K562 (cell line): ENCODE results near the gene VPS16. TPM values are rescaled to one million over a fixed set of nuclear protein-coding genes. Genes with fewer than 3 reads are reported as not detected.

ENCODE experiments used
- CBFA2T2 ChIP-seq: fragments of 450-650 bp; conservative IDR thresholded peaks from 2 replicates; pipeline ENCODE4 v1.6.1; 2017; ENCODE audit warnings: mild to moderate bottlenecking
- CEBPG ChIP-seq, 3 experiments: fragments of 200-800 bp in 1 of 3; sonication (Bioruptor generic) in 1 of 3; sonication (generic) in 1 of 3; formaldehyde crosslinking in 1 of 3; IDR thresholded peaks in 2 of 3; conservative IDR thresholded peaks in 1 of 3; 2 replicates each; pipeline versions ENCODE4 v1.6.1 to v1.8.0; 2016 to 2022; ENCODE audit warnings: missing compliant biosample characterization in 2 of 3, missing genetic modification characterization in 2 of 3, mild to moderate bottlenecking in 1 of 3, missing genetic modification reagents in 1 of 3
- HNRNPUL1 ChIP-seq: fragments of 200-400 bp; formaldehyde crosslinking; IDR thresholded peaks from 2 replicates; pipeline ENCODE4 v1.6.1; 2017; ENCODE audit warnings: low read length
- KLF13 ChIP-seq: fragments of 450-650 bp; IDR thresholded peaks from 2 replicates; pipeline ENCODE4 v1.6.1; 2016; ENCODE audit warnings: missing genetic modification characterization, low read depth, mild to moderate bottlenecking, missing compliant biosample characterization, moderate library complexity, borderline replicate concordance
- KLF16 ChIP-seq: IDR thresholded peaks from 2 replicates; pipeline ENCODE4 v1.6.1; 2016; ENCODE audit warnings: antibody characterized with exemption
- NFRKB ChIP-seq: fragments of 450-650 bp; IDR thresholded peaks from 2 replicates; pipeline ENCODE4 v1.6.1; 2016; ENCODE audit warnings: low read depth
- TCF3 ChIP-seq: sonication (generic); formaldehyde crosslinking; IDR thresholded peaks from 2 replicates; pipeline ENCODE4 v1.4.0; 2020; ENCODE audit warnings: mild to moderate bottlenecking, missing genetic modification reagents
- XRCC5 ChIP-seq: fragments of 200-400 bp; formaldehyde crosslinking; IDR thresholded peaks from 2 replicates; pipeline ENCODE4 v1.6.1; 2017; ENCODE audit warnings: low read depth, mild to moderate bottlenecking, low read length
- polyA plus RNA-seq, 8 experiments: library from polyadenylated mRNA; depleted of rRNA in 4 of 8; stranded (reverse) in 5 of 8; unstranded in 3 of 8; fragments of >200 nt; fragmentation: Nextera tagmentation in 2 of 8; fragmentation: Illumina TruSeq in 1 of 8; extraction: Ambion mirVana in 2 of 8; extraction: Trizol in 1 of 8; gene quantifications; 2 replicates each; pipeline versions ENCODE4 v1.2.1 to v1.2.3, GENCODE V29; 2011 to 2014; ENCODE audit warnings: inconsistent platforms in 1 of 8, missing spikeins in 1 of 8
- total RNA-seq, 7 experiments: library from RNA; depleted of rRNA in 6 of 7; stranded (reverse); fragments of >200 nt in 6 of 7; fragmentation: Illumina TruSeq in 2 of 7; extraction: Trizol in 2 of 7; gene quantifications; 2 replicates each; pipeline versions ENCODE4 v1.2.1 to v1.2.3, GENCODE V29; 2011 to 2021; ENCODE audit warnings: low replicate concordance in 1 of 7
- TF ChIP-seq, protein P1 (sequence below): fragments of 450-650 bp; IDR thresholded peaks from 2 replicates; pipeline ENCODE4 v1.7.0; 2016; ENCODE audit warnings: borderline replicate concordance
- TF ChIP-seq, protein P2 (sequence below): fragments of 450-650 bp; IDR thresholded peaks from 2 replicates; pipeline ENCODE4 v1.6.1; 2018; ENCODE audit not compliant: partially characterized antibody

The VPS16 gene
- total and polyA plus RNA-seq, 9 of the 15 experiments (the other 6 are each of a cell fraction or from before 2014, with no cell fraction given): 6.8 to 24.7 (median 14.0) TPM

DNA sequence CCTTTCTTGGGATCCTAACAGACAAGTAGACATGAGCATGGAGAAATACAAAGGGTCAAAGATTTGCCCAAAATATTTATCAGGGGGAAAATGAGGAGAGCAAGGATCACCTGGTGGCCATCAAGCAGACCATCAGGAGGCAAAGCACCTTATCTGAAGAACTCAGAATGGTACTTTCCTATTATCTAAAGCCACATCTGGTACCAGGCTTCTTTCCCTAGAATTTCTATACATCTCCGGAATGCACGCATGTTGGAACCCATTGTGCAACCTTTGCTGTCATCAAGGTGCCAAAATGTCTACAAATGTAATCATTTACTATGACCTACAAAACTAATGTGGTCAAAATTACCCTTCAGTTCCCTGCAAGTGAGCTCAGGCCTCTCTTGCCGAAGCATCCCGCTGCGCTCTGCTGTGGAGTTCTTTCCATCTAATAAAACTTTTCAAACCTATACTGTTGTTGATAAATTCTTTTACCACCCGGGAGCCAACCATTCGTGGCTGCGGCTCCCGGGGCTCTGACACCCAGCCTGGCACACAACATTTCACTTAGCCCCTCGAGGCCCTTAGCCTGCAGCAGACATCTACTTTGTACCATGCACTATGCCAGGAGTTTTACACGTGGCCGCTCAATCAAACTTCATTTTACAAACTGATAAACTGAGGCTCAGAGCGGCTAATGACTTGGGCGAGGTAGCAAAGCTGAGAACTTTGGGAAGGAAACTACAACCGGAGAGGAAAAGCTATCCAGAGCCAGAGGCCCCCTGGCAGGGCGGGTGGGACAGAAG, 36.3 kb upstream of the VPS16 start (continued):
- peak; percentile 90 for TF ChIP-seq TCF3 (CRISPR knock-in tag)
- TF ChIP-seq CBFA2T2: peak; percentile 88
- no peak for TF ChIP-seq HNRNPUL1
- 0 out of 2 replicates have a peak, but pooled peaks have one; percentile 27 for TF ChIP-seq KLF16
- TF ChIP-seq KLF13 (tag): no peak
- peak; percentile 59; the same call in 1 of the 2 replicates for TF ChIP-seq CEBPG (CRISPR knock-in tag; IDR thresholded peaks at IDR 0.05)
- peak in 1 of 2 experiments; percentile 68; a peak in 3 of 4 replicates for TF ChIP-seq CEBPG (tag; conservative IDR thresholded peaks at IDR 0.05 in 1 of 2, IDR thresholded peaks at IDR 0.05 in 1 of 2)
- TF ChIP-seq, protein P1, sequence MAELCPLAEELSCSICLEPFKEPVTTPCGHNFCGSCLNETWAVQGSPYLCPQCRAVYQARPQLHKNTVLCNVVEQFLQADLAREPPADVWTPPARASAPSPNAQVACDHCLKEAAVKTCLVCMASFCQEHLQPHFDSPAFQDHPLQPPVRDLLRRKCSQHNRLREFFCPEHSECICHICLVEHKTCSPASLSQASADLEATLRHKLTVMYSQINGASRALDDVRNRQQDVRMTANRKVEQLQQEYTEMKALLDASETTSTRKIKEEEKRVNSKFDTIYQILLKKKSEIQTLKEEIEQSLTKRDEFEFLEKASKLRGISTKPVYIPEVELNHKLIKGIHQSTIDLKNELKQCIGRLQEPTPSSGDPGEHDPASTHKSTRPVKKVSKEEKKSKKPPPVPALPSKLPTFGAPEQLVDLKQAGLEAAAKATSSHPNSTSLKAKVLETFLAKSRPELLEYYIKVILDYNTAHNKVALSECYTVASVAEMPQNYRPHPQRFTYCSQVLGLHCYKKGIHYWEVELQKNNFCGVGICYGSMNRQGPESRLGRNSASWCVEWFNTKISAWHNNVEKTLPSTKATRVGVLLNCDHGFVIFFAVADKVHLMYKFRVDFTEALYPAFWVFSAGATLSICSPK: no peak
- no peak for TF ChIP-seq NFRKB
- TF ChIP-seq, protein P2, sequence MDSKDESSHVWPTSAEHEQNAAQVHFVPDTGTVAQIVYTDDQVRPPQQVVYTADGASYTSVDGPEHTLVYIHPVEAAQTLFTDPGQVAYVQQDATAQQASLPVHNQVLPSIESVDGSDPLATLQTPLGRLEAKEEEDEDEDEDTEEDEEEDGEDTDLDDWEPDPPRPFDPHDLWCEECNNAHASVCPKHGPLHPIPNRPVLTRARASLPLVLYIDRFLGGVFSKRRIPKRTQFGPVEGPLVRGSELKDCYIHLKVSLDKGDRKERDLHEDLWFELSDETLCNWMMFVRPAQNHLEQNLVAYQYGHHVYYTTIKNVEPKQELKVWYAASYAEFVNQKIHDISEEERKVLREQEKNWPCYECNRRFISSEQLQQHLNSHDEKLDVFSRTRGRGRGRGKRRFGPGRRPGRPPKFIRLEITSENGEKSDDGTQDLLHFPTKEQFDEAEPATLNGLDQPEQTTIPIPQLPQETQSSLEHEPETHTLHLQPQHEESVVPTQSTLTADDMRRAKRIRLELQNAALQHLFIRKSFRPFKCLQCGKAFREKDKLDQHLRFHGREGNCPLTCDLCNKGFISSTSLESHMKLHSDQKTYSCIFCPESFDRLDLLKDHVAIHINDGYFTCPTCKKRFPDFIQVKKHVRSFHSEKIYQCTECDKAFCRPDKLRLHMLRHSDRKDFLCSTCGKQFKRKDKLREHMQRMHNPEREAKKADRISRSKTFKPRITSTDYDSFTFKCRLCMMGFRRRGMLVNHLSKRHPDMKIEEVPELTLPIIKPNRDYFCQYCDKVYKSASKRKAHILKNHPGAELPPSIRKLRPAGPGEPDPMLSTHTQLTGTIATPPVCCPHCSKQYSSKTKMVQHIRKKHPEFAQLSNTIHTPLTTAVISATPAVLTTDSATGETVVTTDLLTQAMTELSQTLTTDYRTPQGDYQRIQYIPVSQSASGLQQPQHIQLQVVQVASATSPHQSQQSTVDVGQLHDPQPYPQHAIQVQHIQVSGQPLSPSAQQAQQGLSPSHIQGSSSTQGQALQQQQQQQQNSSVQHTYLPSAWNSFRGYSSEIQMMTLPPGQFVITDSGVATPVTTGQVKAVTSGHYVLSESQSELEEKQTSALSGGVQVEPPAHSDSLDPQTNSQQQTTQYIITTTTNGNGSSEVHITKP: peak; percentile 47
- no peak for TF ChIP-seq XRCC5
